ENCODE measurements around the gene RAB11FIP5. TPM values are rescaled to one million over a fixed set of nuclear protein-coding genes. Genes with fewer than 3 reads are reported as not detected.

Gene RAB11FIP5
- total and polyA plus RNA-seq, 2 of the 4 experiments (the other 2 are of a cell fraction): 21.5 to 34.5 TPM

DNA sequence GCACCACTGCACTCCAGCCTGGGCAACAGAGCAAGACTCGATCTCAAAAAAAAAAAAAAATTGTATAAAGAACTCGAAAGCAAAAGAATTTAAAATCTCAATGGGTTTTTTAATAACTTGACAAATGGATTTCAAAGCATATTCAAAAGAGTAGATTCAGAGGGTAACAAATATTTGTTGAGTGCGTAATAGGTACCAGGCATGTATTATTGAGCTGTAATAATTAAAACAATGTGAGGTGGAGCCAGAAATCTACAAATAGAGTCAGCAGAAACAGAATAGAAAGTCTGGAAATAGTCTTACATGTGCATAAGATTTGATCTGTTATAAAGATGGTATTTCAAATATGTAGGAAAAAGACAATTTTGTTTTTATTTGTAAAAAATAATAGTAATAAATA lies 19.1 kb upstream of the RAB11FIP5 start:
- H2BK20ac ChIP-seq (ENCODE audit: low read depth, low read length): no peak overlapping the region

More for the DNA sequence above, 19.1 kb upstream of the RAB11FIP5 start:
- H4K8ac ChIP-seq (ENCODE audit: low read depth in 2 of 2, low read length in 2 of 2): no peak overlapping the region
- H2AK9ac ChIP-seq (replicated peaks; ENCODE audit: low read depth, low read length, poor library complexity): no peak overlapping the region
- H4K20me1 ChIP-seq (ENCODE audit: insufficient read depth, low read length): no peaks in the 10 kb centered on the region
- no peak overlapping the region for H3K4ac ChIP-seq (ENCODE audit: low read depth, low read length)
- H3K27me3 ChIP-seq (ENCODE audit: control insufficient read depth, insufficient read depth, low read length): peaks cover 15% of the 10 kb centered on the region
- no peak overlapping the region for H3K14ac ChIP-seq (replicated peaks; ENCODE audit: low read depth, low read length)
- no peak overlapping the region for H2BK120ac ChIP-seq (ENCODE audit: low read depth, low read length)
- H4K5ac ChIP-seq (ENCODE audit: low read depth, low read length): no peak overlapping the region
- no peak overlapping the region for H3K27ac ChIP-seq (ENCODE audit: insufficient read depth, low read length)
- no peaks in the 10 kb centered on the region for H3K4me1 ChIP-seq (ENCODE audit: control insufficient read depth, insufficient read depth, low read length)
- H3K9me3 ChIP-seq (ENCODE audit: control insufficient read depth, insufficient read depth, low read length): peaks cover 3% of the 10 kb centered on the region
- H2AK5ac ChIP-seq (ENCODE audit: low read depth, low read length): no peak overlapping the region
- DNase-seq (no peak), ATAC-seq (ENCODE audit: low read depth) (no peak)
- dilution Hi-C loops (cut with HindIII; ENCODE audit: low sequenced_read_pairs, unreplicated experiment): no loop called here
- intact Hi-C loops (cut with micrococcal nuclease): no loop called here
- POLR2A ChIA-PET (ENCODE audit: unreplicated experiment): no interaction called here
- no peak overlapping the region for H3K4me3 ChIP-seq (ENCODE audit: insufficient read depth, low read depth, low read length)
- no peak overlapping the region for H4K91ac ChIP-seq (ENCODE audit: insufficient read depth, low read depth, low read length)
- no peak overlapping the region for H3K9ac ChIP-seq (ENCODE audit: low read depth, low read length)
- no peak overlapping the region for H3K4me2 ChIP-seq (ENCODE audit: low read depth, low read length)
- H3K18ac ChIP-seq (ENCODE audit: low read depth, low read length): no peak overlapping the region
- no peak overlapping the region for H3K23ac ChIP-seq (ENCODE audit: low read depth, low read length)
- no peak for TF ChIP-seq CEBPB (IDR thresholded peaks at IDR 0.05; ENCODE audit: low read depth, low read length)
- TF ChIP-seq MAZ (IDR thresholded peaks at IDR 0.05; ENCODE audit: borderline replicate concordance, low read depth, low read length): no peak
- TF ChIP-seq MAFK (IDR thresholded peaks at IDR 0.05; ENCODE audit: low read depth, low read length): no peak
- no peak for TF ChIP-seq POLR2A (IDR thresholded peaks at IDR 0.05; ENCODE audit: low read depth, low read length)
- no peak for TF ChIP-seq SMC3 (IDR thresholded peaks at IDR 0.05; ENCODE audit: low read depth, low read length)
- no peak for TF ChIP-seq RCOR1 (IDR thresholded peaks at IDR 0.05; ENCODE audit: insufficient replicate concordance, low read length)
- WGBS, 2 experiments (ENCODE audit: extremely low coverage in 2 of 2, insufficient read length in 1 of 2): no CpG with 5 or more reads among the region's 3 CpGs
- no peak overlapping the region for H2BK5ac ChIP-seq (ENCODE audit: low read depth, low read length, poor library complexity, severe bottlenecking)
- no peaks in the 10 kb centered on the region for H3K36me3 ChIP-seq (ENCODE audit: control insufficient read depth, insufficient read depth, low read length)
- no peaks in the 10 kb centered on the region for H3K9me1 ChIP-seq (ENCODE audit: insufficient read depth, low read length)
- CTCF ChIA-PET: interaction anchor here (0.6 kb wide), 1 partner anchor 272 kb away, joined by 3 read pairs; no protein-coding TSS in a partner anchor
- no TSS peak for BruUV-seq (replicated peaks)
- no peaks in the 10 kb centered on the region for H3K79me1 ChIP-seq (ENCODE audit: low read depth in 1 of 2, low read length in 2 of 2)
- H3K56ac ChIP-seq (ENCODE audit: extremely low read depth, insufficient read depth, low read length): no peak overlapping the region
- in situ Hi-C loops (cut with MboI; ENCODE audit: low sequenced_read_pairs): no loop called here
- H2AFZ ChIP-seq (replicated peaks; ENCODE audit: low read length, poor library complexity): no peak overlapping the region
- no peak overlapping the region for H2BK15ac ChIP-seq (ENCODE audit: low read depth, low read length)
